Activated T-helper 2 cell treated with anti-CD3 and anti-CD28 coated beads, Interferon-gamma antibody, Interleukin-2, Interleukin-4, amounts not matched to agents 10 μg/mL and 5 μg/mL and 100 μg/mL, durations not matched to agents 14 hours and 24 hours and 36 hours (primary cell): Measurements from ENCODE around the gene FAM200B. TPM values are rescaled to one million over a fixed set of nuclear protein-coding genes. Genes with fewer than 3 reads are reported as not detected.
A peak's percentile ranks its signal among the peaks of the same experiment; 100 is the strongest.

Source experiments
- DNase-seq: peaks from one replicate; pipeline ENCODE4 v3.0.0; 2021; ENCODE audit warnings: low spot score
- H3K27ac Mint-ChIP-seq: one replicate; pipeline ENCODE4 v1.8.0; 2021; ENCODE audit warnings: mixed read lengths
- H3K27me3 Mint-ChIP-seq: one replicate; pipeline ENCODE4 v1.8.0; 2021; ENCODE audit warnings: low read depth, mixed read lengths
- H3K36me3 Mint-ChIP-seq: one replicate; pipeline ENCODE4 v1.8.0; 2021; ENCODE audit warnings: low read depth, mixed read lengths
- H3K4me1 Mint-ChIP-seq: one replicate; pipeline ENCODE4 v1.8.0; 2021; ENCODE audit warnings: low read depth, mixed read lengths
- H3K4me3 Mint-ChIP-seq: one replicate; pipeline ENCODE4 v1.8.0; 2021; ENCODE audit warnings: low read depth, mild to moderate bottlenecking, moderate library complexity, mixed read lengths
- H3K9me3 Mint-ChIP-seq: one replicate; pipeline ENCODE4 v1.8.0; 2021; ENCODE audit warnings: mixed read lengths
- intact Hi-C: fragments of 100-400 bp; cut with micrococcal nuclease; formaldehyde crosslinking; loops from one replicate; pipeline ENCODE4 v1.15.1; 2023
- total RNA-seq: library from RNA; stranded (reverse); gene quantifications from 2 replicates; pipeline ENCODE4 v1.2.3, GENCODE V29; 2022

FAM200B gene
- total RNA-seq, 1 donor from 2014 or later, result 6.8 TPM

DNA sequence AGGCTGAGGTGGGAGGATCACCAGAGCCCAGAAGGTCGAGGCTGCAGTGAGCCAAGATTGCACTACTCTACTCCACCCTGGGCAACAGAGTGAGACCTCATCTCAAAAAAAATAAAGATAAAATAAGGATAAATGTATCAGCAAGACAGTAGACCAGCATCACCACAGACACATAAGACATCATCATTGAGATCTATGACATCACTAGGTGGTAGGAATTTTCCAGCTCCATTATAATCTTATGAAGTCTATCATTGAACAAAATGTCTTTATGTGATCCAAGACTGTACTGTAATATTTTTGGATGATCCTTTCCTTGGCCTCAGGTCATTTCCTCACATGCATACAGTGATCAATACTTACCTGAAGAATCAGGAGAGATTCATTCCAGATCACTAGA lies 8.3 kb upstream of the FAM200B start:
- intact Hi-C loops, result no loop called here
- H3K4me3 Mint-ChIP-seq, result no peak overlapping the region
- H3K27ac Mint-ChIP-seq, result no peak overlapping the region
- H3K9me3 Mint-ChIP-seq, result no peaks in the 10 kb centered on the region
- peaks cover 30% of the 10 kb centered on the region for H3K36me3 Mint-ChIP-seq
- no peaks in the 10 kb centered on the region for H3K27me3 Mint-ChIP-seq
- H3K4me1 Mint-ChIP-seq, result peaks cover 30% of the 10 kb centered on the region
- DNase-seq, result no peak

DNA sequence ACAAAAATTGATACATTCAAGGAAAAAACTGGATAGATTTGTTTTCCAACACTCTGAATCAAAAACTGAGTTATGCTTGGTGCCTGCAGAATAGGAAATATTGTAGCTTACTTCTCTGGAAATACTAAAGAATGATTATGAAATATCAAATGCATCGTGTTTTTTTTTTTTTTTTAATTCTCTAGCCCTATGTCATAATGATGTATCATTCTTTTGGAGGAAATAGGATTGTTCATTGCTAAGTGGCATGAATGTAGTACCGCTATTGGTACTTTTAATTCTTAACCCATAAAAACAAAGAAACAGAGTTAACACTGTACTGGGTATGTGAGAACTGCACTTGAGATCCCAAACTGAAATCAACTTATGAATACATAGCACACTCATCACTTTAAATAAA lies 7.6 kb upstream of the FAM200B start:
- peaks cover 29% of the 10 kb centered on the region for H3K4me1 Mint-ChIP-seq
- H3K4me3 Mint-ChIP-seq, result no peak overlapping the region
- H3K27ac Mint-ChIP-seq, result no peak overlapping the region
- no peaks in the 10 kb centered on the region for H3K9me3 Mint-ChIP-seq
- no peaks in the 10 kb centered on the region for H3K27me3 Mint-ChIP-seq
- intact Hi-C loops, result no loop called here
- no peak for DNase-seq
- H3K36me3 Mint-ChIP-seq, result peaks cover 26% of the 10 kb centered on the region

DNA sequence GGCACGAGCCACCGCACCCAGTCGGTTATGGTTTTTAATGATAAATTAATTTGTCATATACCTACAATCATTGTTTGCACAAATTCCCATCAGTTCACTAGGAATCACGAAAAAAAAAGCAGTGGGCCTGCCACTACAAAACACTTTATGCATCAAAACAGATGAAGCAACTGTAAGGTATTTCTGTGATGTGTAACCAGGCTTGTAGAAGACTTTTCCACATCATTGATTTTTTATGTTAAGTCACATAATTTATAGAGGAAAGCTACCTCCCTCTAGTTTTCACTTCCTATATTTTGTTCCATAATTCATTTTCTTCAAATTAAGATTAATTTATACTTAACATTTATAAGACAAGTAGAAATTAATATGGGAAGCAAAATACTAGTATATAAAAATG lies 6.7 kb upstream of the FAM200B start:
- H3K36me3 Mint-ChIP-seq, result peaks cover 28% of the 10 kb centered on the region
- intact Hi-C loops, result no loop called here
- H3K4me3 Mint-ChIP-seq, result no peak overlapping the region
- H3K27me3 Mint-ChIP-seq, result no peaks in the 10 kb centered on the region
- H3K9me3 Mint-ChIP-seq, result no peaks in the 10 kb centered on the region
- peaks cover 32% of the 10 kb centered on the region for H3K4me1 Mint-ChIP-seq
- H3K27ac Mint-ChIP-seq, result no peak overlapping the region
- DNase-seq, result no peak

DNA sequence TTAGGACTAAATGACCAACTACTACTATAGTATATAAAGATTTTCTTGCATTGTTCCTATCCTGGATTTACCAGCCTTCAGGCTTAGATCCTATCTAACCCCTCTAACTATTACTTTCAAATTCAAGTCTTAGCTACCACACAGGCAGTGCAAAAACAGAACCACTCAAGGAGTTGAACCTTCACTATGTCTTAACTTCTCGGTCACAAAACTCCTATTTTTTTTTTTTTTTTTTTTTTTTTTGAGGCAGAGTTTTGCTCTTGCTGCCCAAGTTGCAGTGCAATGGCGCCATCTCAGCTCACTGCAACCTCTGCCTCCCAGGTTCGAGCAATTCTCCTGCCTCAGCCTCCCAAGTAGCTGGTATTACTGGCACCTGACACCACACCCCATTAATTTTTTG lies 6.3 kb upstream of the FAM200B start:
- H3K36me3 Mint-ChIP-seq, result peaks cover 27% of the 10 kb centered on the region
- no peak overlapping the region for H3K4me3 Mint-ChIP-seq
- DNase-seq, result no peak
- intact Hi-C loops, result no loop called here
- peaks cover 31% of the 10 kb centered on the region for H3K4me1 Mint-ChIP-seq
- no peaks in the 10 kb centered on the region for H3K9me3 Mint-ChIP-seq
- H3K27me3 Mint-ChIP-seq, result no peaks in the 10 kb centered on the region
- no peak overlapping the region for H3K27ac Mint-ChIP-seq

DNA sequence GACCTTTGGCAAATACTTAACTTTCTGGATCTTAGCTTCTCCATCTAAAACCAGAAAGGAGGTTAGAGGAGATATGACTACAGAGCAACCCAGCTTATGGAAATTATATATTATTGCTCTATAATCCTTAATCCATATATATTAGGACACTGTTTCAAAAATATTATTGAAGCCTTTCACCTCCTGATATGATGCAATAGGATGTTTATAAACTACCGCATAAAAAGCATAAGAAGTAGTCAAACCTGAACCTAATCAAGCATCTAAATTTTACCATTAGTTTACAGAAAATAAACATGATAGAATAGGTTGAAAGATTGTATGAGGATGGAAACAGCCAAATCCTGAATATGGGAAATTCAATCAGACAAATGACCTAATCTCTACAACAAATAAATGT lies 5.6 kb upstream of the FAM200B start:
- Mint-ChIP-seq H3K4me3 (no peak overlapping the region), H3K4me1 (peaks cover 31% of the 10 kb centered on the region), H3K27ac (no peak overlapping the region), H3K36me3 (peaks cover 27% of the 10 kb centered on the region), H3K27me3 (no peaks in the 10 kb centered on the region), H3K9me3 (no peaks in the 10 kb centered on the region)
- DNase-seq, result no peak
- intact Hi-C loops, result no loop called here

DNA sequence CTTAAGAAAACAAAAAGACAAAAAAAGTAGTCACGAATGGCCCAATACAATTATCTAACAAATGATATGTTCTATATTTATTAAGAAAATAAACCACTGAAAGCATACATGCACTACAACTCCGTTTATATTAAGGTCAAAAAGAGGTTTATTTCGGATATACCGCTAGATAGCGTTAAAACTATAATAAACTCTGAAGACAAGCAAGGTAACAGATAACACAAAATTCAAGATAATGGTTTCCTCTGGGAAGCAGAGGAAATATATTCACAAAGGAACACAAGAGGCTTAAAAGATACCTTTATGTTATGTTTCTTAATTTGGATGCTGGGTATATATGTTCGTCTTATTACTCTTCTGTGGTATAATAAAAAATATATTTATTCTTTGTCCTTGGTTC lies 4.7 kb upstream of the FAM200B start:
- no peak overlapping the region for H3K27ac Mint-ChIP-seq
- H3K9me3 Mint-ChIP-seq, result no peaks in the 10 kb centered on the region
- intact Hi-C loops, result no loop called here
- no peak for DNase-seq
- H3K36me3 Mint-ChIP-seq, result peaks cover 23% of the 10 kb centered on the region
- no peaks in the 10 kb centered on the region for H3K27me3 Mint-ChIP-seq
- H3K4me3 Mint-ChIP-seq, result no peak overlapping the region
- peaks cover 25% of the 10 kb centered on the region for H3K4me1 Mint-ChIP-seq

DNA sequence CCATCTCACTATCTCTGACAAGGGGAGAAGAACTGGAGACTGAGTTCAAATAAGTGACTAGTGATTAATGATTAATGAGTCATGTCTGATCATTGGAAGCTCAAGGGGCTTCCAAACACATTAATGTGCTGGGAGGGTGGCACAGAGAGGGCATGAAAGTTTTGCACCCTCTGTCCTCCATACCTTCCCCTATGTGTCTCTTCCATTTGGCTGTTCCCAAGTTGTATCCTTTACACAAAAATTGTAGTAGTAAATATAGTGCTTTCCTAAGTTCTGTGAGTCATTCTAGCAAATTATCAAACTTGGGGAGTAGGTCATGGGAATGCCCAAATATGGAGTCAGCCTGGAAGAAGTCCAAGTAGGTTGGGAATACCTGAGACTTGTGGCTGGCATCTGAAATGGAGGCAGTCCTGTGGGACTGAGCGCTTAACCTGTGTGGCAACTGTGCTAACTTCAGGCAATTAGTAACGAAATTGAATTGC lies 4.1 kb upstream of the FAM200B start:
- intact Hi-C loops, result no loop called here
- no peak for DNase-seq
- peaks cover 27% of the 10 kb centered on the region for H3K4me1 Mint-ChIP-seq
- no peaks in the 10 kb centered on the region for H3K9me3 Mint-ChIP-seq
- no peak overlapping the region for H3K27ac Mint-ChIP-seq
- peaks cover 19% of the 10 kb centered on the region for H3K36me3 Mint-ChIP-seq
- H3K27me3 Mint-ChIP-seq, result no peaks in the 10 kb centered on the region
- H3K4me3 Mint-ChIP-seq, result no peak overlapping the region

DNA sequence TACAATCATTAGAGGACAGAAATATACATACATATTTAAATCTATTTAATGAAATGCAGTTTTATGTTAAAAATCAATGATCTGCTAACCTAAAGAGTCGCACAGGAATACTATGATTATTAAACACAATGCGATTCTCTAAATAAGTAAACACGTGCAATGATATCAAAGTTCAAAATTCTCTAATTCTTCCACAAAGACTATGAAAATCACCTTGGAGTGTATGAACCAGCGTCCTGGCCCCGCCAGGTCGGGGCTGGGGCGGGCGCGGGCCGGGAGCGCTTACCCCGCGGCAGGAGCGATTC lies 608 bp upstream of the FAM200B start:
- Mint-ChIP-seq H3K27ac (peak overlapping the region; percentile 94), H3K4me1 (peaks cover 38% of the 10 kb centered on the region)

DNA sequence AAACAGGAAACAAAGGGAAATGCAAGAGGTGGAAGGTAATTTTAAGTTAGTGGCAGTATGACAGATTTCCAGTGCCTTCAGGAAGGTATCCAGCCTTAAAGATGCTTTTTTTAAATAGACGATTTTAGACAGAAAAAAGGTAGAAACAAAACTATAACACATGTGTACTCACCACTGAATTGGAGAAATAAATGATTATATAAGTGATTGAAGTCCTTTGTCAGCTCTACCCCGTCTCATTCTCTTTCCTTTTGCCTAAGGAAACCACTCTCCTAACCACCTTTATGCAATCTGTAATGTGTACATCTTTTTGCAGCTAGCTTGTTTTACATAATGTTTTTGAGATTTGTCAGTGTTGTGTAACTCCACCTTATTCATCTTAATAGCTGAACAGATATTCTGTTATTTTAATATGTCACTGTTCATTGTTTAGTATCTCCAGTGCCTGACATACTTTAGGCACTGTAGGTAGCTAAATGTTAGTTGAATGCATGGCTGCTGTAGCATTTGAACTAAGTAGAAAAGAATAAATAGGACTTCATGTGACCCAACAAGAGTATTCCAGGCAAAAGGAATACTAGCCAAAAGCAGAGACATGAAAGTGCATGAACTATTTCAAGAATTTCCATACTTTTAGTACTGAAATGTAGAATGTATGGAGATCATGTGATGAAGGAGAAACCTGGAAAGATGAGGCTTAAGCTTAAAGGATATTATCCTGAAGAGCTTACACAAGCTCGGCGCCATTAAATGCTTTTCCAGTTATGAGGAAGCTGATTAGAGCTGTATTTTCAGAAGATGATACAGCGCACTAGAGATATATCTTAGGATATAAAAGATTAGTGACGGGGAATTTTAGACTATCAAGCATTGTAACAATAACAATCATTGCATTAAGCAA lies 865 bp downstream of the FAM200B start:
- peak overlapping the region; percentile 94 for H3K27ac Mint-ChIP-seq
- H3K4me3 Mint-ChIP-seq, result peak overlapping the region; percentile 99

More for the DNA sequence above, 608 bp upstream of the FAM200B start:
- no peak for DNase-seq
- Mint-ChIP-seq H3K36me3 (peaks cover 18% of the 10 kb centered on the region), H3K27me3 (no peaks in the 10 kb centered on the region), H3K4me3 (peak overlapping the region; percentile 99), H3K9me3 (no peaks in the 10 kb centered on the region)
- intact Hi-C loops, result loop anchor here (1.0 to 2.0 kb wide), 3 partner anchors 26 to 678 kb away; partner anchors contain the start of genes CPEB2 and FBXL5

DNA sequence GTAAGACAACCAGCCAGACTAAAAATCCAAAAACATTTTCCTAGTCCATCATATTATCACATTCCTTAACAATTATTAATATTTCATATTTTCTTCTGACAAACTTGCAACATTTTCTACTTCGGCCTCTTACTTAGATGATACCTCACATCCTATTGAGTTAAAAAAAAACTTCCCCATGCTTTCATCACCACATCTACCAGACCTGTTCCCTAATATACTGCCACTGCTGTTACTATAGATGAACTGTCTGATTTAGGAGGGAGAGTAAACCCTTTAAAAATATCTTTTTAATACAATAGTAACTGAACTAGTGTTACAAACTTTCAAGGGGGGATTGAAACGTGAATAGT lies 1.5 kb downstream of the FAM200B start:
- Mint-ChIP-seq H3K4me3 (no peak overlapping the region), H3K27me3 (no peaks in the 10 kb centered on the region), H3K36me3 (peaks cover 34% of the 10 kb centered on the region), H3K9me3 (no peaks in the 10 kb centered on the region), H3K4me1 (peaks cover 29% of the 10 kb centered on the region), H3K27ac (no peak overlapping the region)
- intact Hi-C loops, result no loop called here
- DNase-seq, result no peak

More for the DNA sequence above, 865 bp downstream of the FAM200B start:
- intact Hi-C loops, result no loop called here
- no peak for DNase-seq
- Mint-ChIP-seq H3K27me3 (no peaks in the 10 kb centered on the region), H3K36me3 (peaks cover 31% of the 10 kb centered on the region), H3K4me1 (peaks cover 32% of the 10 kb centered on the region), H3K9me3 (no peaks in the 10 kb centered on the region)

DNA sequence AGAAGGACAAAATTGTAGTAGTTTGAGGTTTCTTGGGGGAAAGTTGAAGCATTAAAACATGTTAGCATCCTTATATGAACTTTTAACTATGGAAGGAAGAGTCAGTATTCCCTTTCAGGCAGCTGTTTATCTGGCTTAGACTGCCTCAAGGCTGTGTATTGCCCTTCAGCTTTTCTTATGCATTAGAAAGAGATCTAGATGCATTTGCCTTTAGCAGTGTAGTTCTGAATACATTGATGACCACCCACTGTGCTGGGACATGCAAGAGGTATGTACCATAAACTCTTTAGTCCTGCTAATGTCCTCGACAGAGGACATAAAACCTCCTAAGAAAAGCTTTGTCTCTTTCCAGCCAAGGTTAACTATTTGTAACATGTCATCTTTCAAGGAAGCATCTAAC lies 2.9 kb downstream of the FAM200B start:
- intact Hi-C loops, result no loop called here
- no peaks in the 10 kb centered on the region for H3K9me3 Mint-ChIP-seq
- peaks cover 26% of the 10 kb centered on the region for H3K4me1 Mint-ChIP-seq
- H3K4me3 Mint-ChIP-seq, result no peak overlapping the region
- H3K27ac Mint-ChIP-seq, result no peak overlapping the region
- peaks cover 42% of the 10 kb centered on the region for H3K36me3 Mint-ChIP-seq
- H3K27me3 Mint-ChIP-seq, result no peaks in the 10 kb centered on the region
- DNase-seq, result no peak

DNA sequence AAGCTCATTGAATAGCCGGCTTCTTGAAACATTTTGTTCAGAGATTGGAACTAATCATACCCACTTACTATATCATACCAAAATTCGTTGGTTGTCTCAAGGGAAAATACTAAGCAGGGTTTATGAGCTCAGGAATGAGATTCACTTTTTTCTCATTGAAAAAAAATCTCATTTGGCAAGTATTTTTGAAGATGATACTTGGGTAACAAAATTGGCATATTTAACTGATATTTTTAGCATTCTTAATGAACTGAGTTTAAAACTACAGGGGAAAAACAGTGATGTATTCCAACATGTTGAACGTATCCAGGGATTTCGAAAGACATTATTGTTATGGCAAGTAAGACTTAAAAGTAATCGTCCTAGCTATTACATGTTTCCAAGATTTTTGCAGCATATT lies 6.4 kb downstream of the FAM200B start:
- Mint-ChIP-seq H3K4me1 (peaks cover 17% of the 10 kb centered on the region), H3K36me3 (peaks cover 31% of the 10 kb centered on the region), H3K9me3 (no peaks in the 10 kb centered on the region), H3K4me3 (no peak overlapping the region), H3K27ac (no peak overlapping the region), H3K27me3 (no peaks in the 10 kb centered on the region)
- DNase-seq, result no peak
- intact Hi-C loops, result no loop called here

DNA sequence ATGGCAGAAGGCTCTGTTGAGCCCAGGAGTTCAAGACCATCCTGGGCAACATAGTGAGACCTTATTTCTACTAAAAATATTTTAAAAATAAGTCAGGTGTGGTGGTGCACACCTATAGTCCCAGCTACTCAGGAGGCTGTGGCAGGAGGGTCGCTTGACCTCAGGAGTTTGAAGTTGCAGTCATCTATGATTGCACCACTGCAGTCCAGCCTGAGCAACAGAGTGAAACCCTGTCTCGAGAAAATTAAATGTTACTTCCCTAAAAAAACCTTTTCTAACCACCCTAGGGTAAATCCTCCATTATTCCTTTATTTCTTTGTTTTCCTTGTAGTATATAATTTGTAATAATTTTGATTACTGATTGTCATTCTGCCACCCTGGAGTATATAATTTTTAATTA lies 7.9 kb downstream of the FAM200B start:
- Mint-ChIP-seq H3K27me3 (no peaks in the 10 kb centered on the region), H3K27ac (no peak overlapping the region), H3K9me3 (no peaks in the 10 kb centered on the region), H3K36me3 (peaks cover 31% of the 10 kb centered on the region), H3K4me1 (peaks cover 10% of the 10 kb centered on the region), H3K4me3 (no peak overlapping the region)
- DNase-seq, result no peak
- intact Hi-C loops, result no loop called here
